Endothelial cell (in vitro differentiated cells): Measurements from ENCODE around the gene ANO4. TPM values are rescaled to one million over a fixed set of nuclear protein-coding genes. Genes with fewer than 3 reads are reported as not detected.

Experiments
- DNase-seq: peaks from one replicate; pipeline ENCODE4 v3.0.0; 2021; ENCODE audit warnings: low spot score
- H3K27ac Mint-ChIP-seq: one replicate; pipeline ENCODE4 v1.8.0; 2021; ENCODE audit warnings: mixed read lengths, inconsistent platforms; ENCODE audit not compliant: unreplicated experiment
- H3K27me3 Mint-ChIP-seq: one replicate; pipeline ENCODE4 v1.8.0; 2021; ENCODE audit warnings: mild to moderate bottlenecking, moderate library complexity, mixed read lengths, inconsistent platforms; ENCODE audit not compliant: unreplicated experiment
- H3K36me3 Mint-ChIP-seq: one replicate; pipeline ENCODE4 v1.8.0; 2021; ENCODE audit warnings: mild to moderate bottlenecking, low read depth, mixed read lengths, inconsistent platforms; ENCODE audit not compliant: unreplicated experiment
- H3K4me1 Mint-ChIP-seq: one replicate; pipeline ENCODE4 v1.8.0; 2021; ENCODE audit warnings: mild to moderate bottlenecking, mixed read lengths, inconsistent platforms; ENCODE audit not compliant: unreplicated experiment
- H3K4me3 Mint-ChIP-seq: one replicate; pipeline ENCODE4 v1.8.0; 2021; ENCODE audit warnings: mild to moderate bottlenecking, mixed read lengths, inconsistent platforms; ENCODE audit not compliant: unreplicated experiment
- H3K9me3 Mint-ChIP-seq: one replicate; pipeline ENCODE4 v1.8.0; 2021; ENCODE audit warnings: mixed read lengths, inconsistent platforms; ENCODE audit not compliant: unreplicated experiment
- CTCF ChIP-seq: fragments of 200-600 bp; sonication (generic); IDR thresholded peaks from one replicate; pipeline ENCODE4 v1.5.0; 2021; ENCODE audit warnings: antibody characterized with exemption; ENCODE audit not compliant: unreplicated experiment
- total RNA-seq: library from RNA; stranded (reverse); fragmentation: NEBNext Ultra II Directional; extraction: Animal tissue kit (Norgen Biotek cat#: 25700); gene quantifications from one replicate; pipeline ENCODE4 v1.2.1, GENCODE V29; 2021; ENCODE audit not compliant: unreplicated experiment

The ANO4 gene
- total RNA-seq, 1 donor from 2014 or later, result 1.1 TPM

DNA sequence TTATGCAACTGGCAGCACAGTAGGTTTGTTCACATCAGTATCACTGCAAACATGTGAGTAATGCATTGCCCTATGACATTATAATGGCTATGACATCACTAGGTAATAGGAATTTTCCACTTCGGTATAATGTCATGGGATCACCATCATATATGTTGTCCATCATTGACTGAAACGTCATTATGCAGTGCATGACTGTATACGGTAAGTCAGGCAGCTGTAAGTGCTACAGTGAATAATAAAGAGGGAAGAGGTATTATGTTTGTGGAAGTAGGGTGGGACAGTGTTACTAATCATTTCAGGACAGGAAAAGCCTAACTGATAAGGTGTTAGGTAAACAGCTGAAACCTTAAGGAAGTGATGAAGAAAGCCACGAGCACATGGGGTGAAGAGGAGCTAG lies 68.1 kb downstream of the ANO4 start:
- no peaks in the 10 kb centered on the region for H3K36me3 Mint-ChIP-seq
- no peaks in the 10 kb centered on the region for H3K9me3 Mint-ChIP-seq
- peaks cover 10% of the 10 kb centered on the region for H3K4me1 Mint-ChIP-seq
- no peak overlapping the region for H3K27ac Mint-ChIP-seq
- no peak for TF ChIP-seq CTCF
- no peaks in the 10 kb centered on the region for H3K27me3 Mint-ChIP-seq
- no peak overlapping the region for H3K4me3 Mint-ChIP-seq
- DNase-seq, result no peak

DNA sequence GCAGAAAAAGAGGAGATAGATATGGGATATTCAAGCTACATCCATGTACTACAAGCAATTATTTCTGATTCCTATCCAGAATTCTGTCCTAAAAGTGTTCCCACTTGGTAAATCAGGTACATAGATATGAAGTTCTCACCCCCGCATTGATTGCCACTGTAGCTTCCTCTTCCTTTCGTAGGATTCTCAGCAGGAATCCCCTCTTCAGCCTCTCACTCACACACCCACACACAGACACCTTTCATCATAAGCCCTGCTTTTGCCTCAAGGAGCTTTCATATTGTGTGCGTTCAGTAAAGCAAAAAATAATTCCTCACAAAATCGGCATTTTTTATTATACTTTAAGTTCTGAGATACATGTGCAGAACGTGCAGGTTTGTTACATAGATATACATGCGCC lies 69.8 kb downstream of the ANO4 start:
- Mint-ChIP-seq H3K36me3 (no peaks in the 10 kb centered on the region), H3K27ac (no peak overlapping the region), H3K27me3 (no peaks in the 10 kb centered on the region), H3K4me1 (peaks cover 10% of the 10 kb centered on the region), H3K4me3 (no peak overlapping the region), H3K9me3 (no peaks in the 10 kb centered on the region)
- no peak for TF ChIP-seq CTCF
- DNase-seq, result no peak

GRCh38 chr12:100867639-100868393 lies 73.2 kb downstream of the ANO4 start:
- Mint-ChIP-seq H3K36me3 (peaks cover under 1% of the 10 kb centered on the region), H3K27ac (no peak overlapping the region), H3K4me3 (no peak overlapping the region), H3K9me3 (no peaks in the 10 kb centered on the region), H3K4me1 (peaks cover 8% of the 10 kb centered on the region), H3K27me3 (no peaks in the 10 kb centered on the region)
- TF ChIP-seq CTCF, result no peak
- no peak for DNase-seq

DNA sequence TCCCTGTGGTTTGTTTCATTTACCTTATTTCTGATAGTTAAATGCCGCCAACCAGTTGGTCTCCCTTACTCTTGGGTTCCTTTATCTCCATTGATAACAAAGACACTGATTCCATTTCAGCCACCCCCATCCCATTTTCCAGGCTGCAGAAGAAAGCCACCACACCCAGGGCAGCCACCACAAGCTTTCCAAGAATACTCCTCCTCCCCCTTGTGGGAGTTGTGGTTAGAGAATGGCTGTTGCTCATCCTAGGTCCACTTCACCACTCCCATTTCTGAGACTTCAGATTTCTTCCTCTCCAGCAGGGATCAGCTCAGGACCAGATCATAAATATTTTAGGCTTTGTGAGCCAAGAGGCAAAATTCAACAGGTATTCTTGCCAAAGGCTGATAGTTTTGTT lies 73.9 kb downstream of the ANO4 start:
- no peak overlapping the region for H3K4me3 Mint-ChIP-seq
- H3K9me3 Mint-ChIP-seq, result no peaks in the 10 kb centered on the region

More for the DNA sequence above, 73.9 kb downstream of the ANO4 start:
- peaks cover 3% of the 10 kb centered on the region for H3K4me1 Mint-ChIP-seq
- H3K27me3 Mint-ChIP-seq, result no peaks in the 10 kb centered on the region
- H3K36me3 Mint-ChIP-seq, result peaks cover 5% of the 10 kb centered on the region
- no peak for DNase-seq
- no peak overlapping the region for H3K27ac Mint-ChIP-seq
- no peak for TF ChIP-seq CTCF
